C4-2B (cell line): ENCODE data around the gene ZBTB21.

ENCODE experiments used
- ZFX ChIP-seq: fragments of 450-650 bp; IDR thresholded peaks from 2 replicates; pipeline ENCODE4 v1.6.1; 2017
- TF ChIP-seq, protein P1 (sequence below): fragments of 450-650 bp; conservative IDR thresholded peaks from 2 replicates; pipeline ENCODE4 v1.5.1; 2017; ENCODE audit warnings: mild to moderate bottlenecking

DNA sequence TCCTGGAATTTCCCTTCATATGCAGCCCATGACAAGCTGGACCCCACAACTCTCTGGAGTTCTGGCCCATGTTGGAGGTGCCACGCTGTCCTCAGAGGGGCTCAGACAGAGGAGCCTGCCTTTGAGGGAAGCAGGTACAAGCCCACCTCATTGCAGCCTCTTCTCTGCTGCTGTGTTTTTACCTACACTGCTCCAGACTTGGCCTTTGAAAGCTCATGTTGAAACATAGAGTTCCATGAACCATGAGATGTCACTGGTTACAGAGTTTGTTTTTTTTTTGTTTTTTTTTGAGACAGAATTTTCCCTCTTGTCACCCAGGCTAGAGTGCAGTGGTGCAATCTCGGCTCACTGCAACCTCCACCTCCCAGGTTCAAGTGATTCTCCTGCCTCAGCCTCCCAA is 22.1 kb upstream of the ZBTB21 start:
- TF ChIP-seq, protein P1, sequence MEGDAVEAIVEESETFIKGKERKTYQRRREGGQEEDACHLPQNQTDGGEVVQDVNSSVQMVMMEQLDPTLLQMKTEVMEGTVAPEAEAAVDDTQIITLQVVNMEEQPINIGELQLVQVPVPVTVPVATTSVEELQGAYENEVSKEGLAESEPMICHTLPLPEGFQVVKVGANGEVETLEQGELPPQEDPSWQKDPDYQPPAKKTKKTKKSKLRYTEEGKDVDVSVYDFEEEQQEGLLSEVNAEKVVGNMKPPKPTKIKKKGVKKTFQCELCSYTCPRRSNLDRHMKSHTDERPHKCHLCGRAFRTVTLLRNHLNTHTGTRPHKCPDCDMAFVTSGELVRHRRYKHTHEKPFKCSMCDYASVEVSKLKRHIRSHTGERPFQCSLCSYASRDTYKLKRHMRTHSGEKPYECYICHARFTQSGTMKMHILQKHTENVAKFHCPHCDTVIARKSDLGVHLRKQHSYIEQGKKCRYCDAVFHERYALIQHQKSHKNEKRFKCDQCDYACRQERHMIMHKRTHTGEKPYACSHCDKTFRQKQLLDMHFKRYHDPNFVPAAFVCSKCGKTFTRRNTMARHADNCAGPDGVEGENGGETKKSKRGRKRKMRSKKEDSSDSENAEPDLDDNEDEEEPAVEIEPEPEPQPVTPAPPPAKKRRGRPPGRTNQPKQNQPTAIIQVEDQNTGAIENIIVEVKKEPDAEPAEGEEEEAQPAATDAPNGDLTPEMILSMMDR = no peak
- no peak for TF ChIP-seq ZFX
